Activated T-cell treated with anti-CD3 and anti-CD28 coated beads, Interleukin-2, amount 50 U/mL, for 1 hour (primary cell): Measurements from ENCODE around the gene SPTBN4.

Source experiments
- DNase-seq: peaks from one replicate; pipeline ENCODE4 v3.0.0-alpha.2; 2020

The SPTBN4 gene

DNA sequence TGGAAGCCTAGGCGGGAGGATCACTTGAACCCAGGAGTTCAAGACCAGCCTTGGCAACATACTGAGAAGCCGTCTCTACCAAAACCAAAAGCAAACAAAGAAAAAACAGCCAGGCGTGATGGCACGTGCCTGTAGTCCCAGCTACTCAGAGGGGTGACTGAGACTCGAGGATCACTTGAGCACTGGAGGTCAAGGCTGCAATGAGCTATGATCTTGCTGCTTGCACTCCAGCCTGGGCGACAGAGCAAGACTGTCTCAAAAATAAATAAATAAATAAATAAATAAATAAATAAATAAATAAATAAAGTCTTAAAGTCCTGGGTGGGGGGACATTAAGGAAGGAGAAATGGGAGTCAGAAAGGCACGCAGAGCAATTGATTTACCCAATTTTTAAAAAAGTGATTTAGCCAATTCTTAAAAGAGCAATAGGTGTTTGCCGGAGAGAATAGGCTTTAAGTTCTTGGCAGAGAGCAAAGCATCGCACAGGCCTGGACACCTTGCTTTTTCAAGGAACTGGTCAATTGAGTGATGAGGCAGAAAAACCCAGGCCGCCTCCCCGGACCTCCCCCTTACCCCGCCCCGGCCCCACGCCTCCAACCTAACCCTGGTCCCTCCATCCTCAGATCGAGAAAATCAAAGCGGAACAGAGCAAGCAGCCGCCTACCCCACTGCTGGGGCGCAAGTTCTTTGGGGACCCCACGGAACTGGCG is 100.4 kb downstream of the SPTBN4 start:
- DNase-seq, result no peak

DNA sequence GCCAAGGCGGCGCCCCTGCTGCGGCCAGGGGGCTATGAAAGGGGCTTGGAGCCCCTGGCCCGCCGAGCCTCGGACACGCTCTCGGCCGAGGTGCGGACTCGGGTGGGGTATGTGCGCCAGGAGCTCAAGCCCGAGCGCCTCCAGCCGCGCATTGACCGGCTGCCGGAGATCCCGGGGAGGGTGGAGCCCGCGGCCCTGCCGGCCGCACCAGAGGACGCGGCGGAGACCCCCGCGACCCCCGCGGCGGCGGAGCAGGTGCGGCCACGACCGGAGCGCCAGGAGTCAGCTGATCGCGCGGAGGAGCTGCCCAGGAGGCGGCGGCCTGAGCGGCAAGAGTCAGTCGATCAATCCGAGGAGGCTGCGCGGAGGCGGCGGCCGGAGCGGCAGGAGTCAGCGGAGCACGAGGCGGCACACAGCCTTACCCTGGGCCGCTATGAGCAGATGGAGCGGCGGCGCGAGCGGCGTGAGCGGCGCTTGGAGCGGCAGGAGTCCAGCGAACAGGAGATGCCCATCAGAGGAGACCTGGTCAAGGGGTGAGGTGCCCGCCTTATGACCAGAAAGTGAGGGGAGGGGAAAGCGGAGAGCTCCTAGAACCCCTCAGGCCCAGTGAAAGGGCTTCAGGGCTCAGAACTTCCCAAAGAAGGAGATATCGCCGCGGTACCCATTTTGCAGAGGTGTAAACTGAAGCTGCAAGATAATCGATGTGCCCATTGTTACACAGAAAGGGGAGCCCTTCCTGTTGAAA is 101.1 kb downstream of the SPTBN4 start:
- DNase-seq, result no peak

DNA sequence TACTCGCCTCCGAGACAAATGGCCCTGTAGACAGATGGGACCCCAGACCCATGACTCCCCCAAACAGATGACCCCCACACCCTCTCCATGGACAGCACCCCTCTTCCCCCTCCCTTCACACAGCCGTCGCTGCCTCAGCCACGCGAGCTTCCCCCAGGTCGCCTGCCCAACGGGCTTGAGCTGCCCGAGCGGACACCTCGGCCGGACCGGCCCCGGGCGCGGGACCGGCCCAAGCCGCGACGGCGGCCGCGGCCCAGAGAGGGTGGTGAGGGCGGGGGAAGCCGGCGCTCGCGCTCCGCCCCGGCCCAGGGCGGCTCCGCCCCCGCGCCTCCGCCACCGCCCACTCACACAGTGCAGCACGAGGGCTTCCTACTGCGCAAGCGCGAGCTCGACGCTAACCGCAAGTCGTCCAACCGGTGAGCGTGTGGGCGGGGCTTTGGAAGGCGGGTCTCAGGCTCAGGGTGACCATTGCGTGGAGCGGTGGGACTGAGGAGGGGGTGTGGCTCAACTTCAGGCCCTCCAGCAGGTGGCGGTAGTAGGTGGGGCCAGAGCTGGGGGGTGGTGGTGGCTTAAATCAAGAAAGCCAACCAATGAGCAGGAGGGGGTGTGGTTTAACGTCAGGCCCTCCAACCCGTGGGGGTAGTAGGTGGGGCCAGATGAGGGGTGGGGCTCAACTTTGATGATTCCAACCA is 103.7 kb downstream of the SPTBN4 start:
- peak; percentile 93 for DNase-seq

DNA sequence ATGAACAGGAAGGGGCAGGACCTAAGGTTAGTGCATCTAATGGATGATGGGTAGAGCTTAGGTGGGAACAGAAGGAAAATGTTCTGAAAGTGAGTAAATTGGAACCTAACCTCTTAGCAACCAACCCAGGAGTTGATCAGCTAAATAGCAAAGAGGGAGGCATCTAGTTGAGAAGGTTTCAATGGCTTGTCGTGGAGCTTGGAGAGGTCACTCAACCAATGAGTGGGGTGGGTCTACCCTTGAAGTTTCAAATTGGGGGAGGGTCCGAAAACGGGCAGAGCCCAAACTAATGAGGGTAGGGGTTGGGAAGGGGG is 104.2 kb downstream of the SPTBN4 start:
- DNase-seq, result no peak

DNA sequence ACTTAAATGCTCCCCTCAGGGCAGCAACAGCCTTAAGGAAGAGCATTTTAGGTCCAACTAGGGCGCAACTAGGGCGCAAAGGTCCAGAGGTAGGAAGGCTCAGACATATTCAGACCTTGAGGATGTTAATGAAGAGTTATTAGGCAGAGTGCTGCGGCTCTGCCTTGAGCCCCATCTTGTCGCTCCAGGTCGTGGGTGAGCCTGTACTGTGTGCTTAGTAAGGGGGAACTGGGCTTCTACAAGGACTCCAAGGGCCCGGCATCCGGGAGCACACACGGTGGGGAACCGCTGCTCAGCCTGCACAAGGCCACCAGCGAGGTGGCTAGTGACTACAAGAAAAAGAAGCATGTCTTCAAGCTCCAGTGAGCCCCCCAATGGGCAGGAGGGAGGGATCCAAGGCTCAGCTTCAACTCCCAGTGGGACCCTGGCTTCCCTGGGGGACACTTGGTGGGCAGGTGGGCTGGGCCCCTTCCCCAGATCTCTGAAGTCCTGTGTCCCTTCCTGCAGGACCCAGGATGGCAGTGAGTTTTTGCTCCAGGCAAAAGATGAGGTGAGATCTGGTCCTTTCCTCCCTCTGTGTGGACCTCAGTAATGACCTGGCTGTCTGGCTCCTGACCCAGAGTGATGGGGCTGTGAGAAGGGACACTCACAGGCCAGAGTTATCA is 105.2 kb downstream of the SPTBN4 start:
- DNase-seq, result no peak

- no peak for DNase-seq
Measured at GRCh38 chr19:40575326-40575725, 108.5 kb downstream of the SPTBN4 start.

- DNase-seq, result no peak
Measured at GRCh38 chr19:40576151-40576584, 109.4 kb downstream of the SPTBN4 start.

DNA sequence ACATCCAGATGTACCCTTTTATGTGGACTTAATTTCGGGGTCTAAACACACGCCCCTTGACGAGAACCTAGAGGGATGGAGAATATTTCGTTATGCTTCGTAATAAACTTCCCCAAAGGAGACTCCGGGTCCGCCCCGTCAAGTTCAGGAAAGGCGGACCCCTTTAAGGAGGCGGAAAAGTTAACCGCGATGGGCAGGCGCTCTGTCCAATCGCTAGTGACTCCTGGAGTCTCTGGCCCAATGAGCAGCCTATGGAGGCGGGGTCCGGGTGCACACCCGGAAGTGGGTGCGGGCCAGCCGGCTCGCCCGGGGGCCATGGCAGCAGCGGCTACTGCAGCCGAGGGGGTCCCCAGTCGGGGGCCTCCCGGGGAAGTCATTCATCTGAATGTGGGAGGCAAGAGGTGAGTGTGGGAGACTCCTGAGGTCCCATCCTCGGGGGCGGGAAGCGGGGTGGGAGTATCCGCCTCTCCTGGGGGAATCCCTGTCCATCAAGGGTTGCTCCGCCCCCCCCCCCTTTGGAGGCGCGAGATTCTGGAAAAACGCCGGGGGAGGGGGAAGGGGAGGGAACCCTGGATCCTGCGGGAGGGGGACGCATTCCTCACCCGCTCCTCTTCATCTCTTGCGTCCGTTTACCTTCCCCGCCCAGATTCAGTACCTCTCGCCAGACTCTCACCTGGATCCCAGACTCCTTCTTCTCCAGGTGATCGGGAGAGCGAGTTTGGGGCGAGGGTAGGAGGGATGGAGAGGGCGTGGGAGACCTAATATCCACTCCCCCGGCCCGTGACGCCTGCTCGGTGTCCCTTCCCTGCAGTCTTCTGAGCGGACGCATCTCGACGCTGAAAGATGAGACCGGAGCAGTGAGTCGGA is 110.0 kb downstream of the SPTBN4 start, which contains the start of gene SHKBP1:
Gene SHKBP1, plus strand, starts transcription at position 289 of the 867 bp plus-strand sequence. Its CDS starts 27 bp downstream, at position 316.
- peak; percentile 93 for DNase-seq

DNA sequence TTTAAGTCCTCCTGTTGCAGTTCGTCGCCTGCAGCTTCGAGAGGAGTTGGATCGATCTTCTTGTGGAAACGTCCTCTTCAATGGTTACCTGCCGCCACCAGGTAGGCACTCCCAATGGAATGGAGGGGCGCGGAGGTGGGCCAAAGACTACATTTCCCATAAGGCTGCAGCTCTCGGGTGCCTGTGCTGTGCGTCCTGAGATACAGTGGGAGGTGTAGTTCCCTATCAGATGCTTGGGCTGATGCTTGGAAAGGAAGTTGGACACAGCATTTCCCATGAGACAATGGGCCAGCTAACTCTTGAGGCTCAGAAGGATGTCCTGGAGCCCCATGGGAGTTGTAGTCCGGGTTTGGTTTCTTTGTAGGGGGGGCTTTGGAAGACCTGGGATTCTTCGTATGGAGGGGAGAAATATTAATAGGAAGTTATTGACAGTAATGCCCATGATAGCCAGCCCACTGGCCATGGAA is 111.7 kb downstream of the SPTBN4 start:
- DNase-seq, result peak; percentile 38

GRCh38 chr19:40580619-40581018 is 113.8 kb downstream of the SPTBN4 start:
- no peak for DNase-seq

- DNase-seq, result no peak
Measured at GRCh38 chr19:40581531-40581930, 114.7 kb downstream of the SPTBN4 start.

DNA sequence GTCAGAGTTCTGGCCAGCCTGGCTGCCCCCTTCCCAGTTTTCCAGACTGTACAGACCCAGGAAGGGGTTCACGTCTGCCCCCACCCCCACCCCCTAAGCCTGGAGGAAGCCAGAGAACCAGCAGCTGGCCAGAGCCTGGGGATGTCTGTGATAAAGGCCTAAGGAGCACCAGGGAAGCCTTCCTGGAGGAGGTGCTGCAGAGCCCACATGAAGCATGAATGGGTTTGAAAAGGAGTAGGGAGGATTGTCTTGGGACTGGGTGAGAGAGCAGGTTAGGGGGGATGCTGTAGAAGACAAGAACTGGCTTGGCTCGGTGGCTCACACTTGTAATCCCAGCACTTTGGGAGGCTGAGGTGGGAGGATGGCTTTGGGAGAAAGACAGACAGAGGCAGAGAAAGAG is 115.7 kb downstream of the SPTBN4 start:
- no peak for DNase-seq

DNA sequence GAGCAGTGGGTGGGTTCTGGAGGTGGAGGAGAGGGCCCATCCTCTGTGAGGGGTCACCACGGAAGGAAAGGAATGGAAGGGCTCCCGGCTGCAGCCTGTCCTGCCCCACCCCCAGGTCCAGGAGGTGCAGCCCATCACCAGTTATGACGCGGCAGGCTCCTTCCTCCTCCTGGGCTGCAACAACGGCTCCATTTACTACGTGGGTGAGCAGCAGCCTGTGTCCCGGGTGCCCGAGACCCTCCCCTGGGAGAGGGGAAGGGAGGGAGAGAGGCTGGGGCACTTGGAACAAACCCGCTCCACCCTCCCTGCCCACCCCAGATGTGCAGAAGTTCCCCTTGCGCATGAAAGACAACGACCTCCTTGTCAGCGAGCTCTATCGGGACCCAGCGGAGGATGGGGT is 116.5 kb downstream of the SPTBN4 start:
- no peak for DNase-seq

DNA sequence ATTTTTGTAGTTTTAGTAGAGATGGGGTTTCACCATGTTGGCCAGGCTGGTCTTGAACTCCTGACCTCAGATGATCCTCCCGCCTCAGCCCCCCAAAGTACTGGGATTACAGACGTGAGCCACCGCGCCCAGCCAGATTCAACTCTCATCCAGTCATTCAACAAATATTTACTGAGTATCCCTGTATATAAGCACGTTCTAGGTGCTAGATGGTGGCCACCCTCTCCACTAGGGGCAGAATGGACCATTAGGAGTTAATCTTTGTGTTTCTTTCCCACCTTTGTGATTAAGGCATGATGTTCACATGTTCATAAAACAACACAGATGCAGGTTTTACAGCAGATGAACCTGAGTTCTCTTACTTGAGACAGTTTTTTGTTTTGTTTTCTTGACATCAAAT is 117.2 kb downstream of the SPTBN4 start:
- DNase-seq, result no peak

DNA sequence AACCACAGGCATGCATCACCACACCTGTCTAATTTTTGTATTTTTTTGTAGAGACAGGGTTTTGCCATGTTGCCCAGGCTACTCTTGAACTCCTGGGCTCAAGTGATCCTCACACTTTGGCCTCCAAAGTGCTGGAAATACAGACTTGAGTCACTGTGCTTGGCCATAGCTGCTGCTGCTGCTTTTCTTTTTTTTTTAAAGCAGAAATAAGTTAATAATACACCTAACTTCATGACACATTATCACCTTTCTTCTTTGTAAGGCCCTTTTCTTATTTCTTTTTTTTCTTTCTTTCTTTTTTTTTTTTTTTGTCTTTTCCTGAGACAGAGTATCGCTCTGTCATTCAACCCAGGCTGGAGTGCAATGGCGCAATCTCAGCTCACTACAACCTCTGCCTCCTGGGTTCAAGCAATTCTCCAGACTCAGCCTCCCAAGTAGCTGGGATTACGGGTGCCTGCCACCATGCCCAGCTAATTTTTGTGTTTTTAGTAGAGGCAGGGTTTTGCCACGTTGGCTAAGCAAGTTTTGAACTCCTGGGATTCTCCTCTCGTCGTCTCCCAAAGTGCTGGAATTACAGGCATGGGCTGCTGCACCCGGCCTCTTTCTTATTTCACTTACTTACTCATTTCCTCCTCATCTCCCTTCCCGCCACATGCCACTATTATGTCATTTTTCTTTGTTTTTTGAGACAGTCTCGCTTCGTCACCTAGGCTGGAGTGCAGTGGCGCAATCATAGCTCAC is 118.6 kb downstream of the SPTBN4 start:
- no peak for DNase-seq

DNA sequence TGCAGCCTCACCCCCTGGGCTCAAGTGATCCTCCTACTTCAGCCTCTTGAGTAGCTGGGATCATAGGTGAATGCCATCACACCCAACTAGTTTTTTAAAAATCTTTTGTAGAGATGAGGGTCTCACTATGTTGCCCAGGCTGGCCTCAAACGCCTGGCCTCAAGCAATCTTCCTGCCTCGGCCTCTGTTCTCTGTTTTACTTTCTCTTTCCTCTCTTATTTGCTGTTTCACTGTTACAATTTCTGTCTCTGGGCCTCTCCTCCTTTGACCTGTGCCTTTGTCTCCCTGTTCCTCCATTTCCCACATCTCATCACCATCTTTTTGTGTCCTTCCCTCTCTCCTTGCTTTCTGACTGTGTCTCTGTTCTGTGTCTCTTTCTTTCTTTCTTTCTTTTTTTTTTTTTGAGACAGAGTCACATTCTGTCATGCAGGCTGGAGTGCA is 119.2 kb downstream of the SPTBN4 start:
- DNase-seq, result no peak

GRCh38 chr19:40586611-40587010 is 119.8 kb downstream of the SPTBN4 start:
- DNase-seq, result no peak

- no peak for DNase-seq
Measured at GRCh38 chr19:40588110-40588854, 121.5 kb downstream of the SPTBN4 start.

- DNase-seq, result no peak
Measured at GRCh38 chr19:40588926-40589569, 122.2 kb downstream of the SPTBN4 start.
